GM19455 (cell line): ENCODE results near the gene TFF3.

ENCODE experiments used
- ATAC-seq: cut with Tn5 transposase; IDR thresholded peaks from one replicate; pipeline ENCODE4 v1.9.1; 2021; ENCODE audit not compliant: unreplicated experiment

Gene TFF3

DNA sequence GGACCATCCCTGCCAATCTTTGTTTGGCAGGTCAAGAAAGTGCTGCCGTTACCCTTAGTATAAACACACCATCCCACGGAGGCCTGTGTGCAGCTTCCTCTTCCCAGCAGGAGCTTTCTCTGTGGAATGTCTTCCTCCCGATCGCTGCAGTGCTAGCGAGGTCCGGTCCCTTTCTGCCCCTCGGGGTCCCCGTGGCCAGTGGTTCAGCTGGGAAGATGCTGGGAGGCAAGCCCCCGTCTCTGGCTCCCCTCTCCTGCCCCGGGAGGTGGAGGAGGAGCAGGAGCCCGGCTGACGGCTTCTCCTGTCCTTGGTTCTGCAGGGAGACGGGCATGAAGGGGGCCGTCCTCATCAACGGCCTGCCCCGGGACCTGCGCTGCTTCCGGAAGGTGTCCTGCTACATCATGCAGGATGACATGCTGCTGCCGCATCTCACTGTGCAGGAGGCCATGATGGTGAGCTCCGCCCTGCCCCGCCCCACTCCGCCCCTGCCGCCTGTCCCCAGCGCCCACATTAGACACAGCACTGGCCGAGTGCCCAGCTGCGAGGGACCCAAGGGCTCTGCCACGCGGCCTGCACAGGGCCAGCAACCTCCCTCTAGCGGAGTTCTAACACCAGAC lies 42.1 kb downstream of the TFF3 start:
- no peak for ATAC-seq

DNA sequence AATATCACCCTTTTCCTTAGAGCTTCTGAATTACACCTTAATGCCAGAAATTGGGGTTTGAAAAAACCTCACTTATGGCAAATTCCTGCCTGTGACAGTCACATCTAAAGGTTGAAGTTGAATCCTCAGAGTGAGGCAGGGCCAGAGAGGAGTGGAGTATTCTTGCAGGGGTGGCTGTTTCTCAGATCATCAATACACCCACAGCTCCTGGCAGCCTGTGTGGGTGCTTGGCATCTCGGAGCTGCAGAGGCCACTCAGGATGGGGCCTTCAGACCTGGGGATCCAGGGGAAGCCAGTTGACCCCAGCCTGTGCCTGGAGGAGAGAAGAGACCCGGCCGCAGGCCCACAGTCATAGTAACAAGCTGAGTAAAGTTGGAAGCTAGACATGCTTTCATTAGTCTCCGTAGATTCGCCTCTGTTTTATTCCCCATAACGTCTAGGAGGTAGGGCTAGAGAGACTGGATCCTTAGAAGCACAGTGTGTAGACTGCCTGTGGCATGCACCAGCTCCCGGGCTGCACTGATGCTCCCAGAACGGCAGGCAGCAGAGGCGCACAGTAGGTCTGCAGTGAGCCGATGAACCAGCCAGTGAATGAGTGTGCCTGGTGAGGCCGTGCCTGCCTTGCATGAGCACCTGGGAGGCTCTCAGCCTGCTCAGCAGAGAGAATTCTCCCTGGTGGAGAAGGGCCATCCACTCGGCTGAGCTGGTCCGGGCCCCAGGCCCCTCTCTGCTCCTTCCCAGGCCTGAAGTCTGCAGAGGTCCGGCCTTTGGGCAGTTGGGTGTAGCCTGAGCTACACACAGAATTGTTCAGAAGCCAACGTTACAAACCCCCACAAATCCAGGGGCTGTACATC lies 42.9 kb downstream of the TFF3 start:
- ATAC-seq, result no peak

DNA sequence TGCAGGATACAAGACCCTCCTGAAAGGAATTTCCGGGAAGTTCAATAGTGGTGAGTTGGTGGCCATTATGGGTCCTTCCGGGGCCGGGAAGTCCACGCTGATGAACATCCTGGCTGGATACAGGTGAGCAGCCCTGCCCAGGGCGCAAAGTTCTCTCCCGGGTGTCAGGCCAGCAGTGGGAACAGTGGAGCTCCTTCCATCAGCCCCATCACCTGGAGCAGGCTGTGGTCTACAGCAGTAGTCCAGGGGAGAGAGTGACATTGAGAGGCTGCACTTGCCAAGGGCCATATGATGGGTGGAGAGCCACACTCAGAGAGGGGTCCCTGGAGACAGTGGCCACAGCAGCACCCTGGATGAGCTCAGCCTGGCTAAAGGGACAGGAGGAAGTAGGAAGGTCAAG lies 44.1 kb downstream of the TFF3 start:
- ATAC-seq, result no peak

DNA sequence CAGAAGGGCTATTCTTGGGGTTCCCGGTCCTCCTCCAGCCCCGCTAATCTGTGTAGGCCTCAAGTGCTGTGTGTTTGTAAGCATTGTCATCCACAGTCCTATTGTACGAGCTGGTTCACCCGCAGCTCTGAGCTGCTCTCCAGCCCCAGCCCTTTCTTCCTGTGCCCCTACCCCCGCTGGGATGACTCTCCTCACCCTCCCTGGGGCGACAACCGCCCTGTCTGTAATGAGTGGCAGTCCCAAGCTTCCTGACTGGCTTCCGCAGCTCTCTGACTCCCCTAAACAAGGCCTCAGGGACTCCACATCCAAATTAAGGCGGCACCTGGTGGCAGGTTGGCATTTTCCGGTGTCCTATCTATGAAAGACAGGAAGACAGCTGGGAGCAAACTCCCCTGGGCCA lies 45.8 kb downstream of the TFF3 start:
- no peak for ATAC-seq

DNA sequence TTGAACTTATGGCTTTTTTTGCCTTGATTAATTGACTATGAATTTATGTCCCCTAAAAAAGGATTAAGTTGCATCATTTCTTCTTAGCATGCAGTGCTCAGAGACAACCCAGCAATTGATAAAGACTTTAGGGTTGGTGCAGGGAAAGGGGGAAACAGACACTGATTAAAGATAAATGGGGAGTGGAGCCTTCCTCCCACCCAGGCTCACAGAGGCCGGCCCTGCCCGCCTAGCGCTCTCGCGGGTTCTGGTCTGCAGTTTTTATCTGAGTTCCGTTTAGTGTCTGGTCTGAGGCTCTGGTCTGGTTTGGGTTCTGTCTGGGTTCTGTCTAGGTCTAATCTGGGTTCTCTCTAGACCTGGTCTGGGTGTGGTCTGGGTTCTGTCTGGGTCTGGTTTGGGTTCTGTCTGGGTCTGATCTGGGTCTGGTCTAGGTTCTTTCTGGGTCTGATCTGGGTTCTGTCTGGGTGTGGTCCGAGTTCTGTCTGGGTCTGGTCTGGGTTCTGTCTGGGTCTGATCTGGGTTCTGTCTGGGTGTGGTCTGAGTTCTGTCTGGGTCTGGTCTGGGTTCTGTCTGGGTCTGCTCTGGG lies 48.1 kb downstream of the TFF3 start:
- no peak for ATAC-seq

DNA sequence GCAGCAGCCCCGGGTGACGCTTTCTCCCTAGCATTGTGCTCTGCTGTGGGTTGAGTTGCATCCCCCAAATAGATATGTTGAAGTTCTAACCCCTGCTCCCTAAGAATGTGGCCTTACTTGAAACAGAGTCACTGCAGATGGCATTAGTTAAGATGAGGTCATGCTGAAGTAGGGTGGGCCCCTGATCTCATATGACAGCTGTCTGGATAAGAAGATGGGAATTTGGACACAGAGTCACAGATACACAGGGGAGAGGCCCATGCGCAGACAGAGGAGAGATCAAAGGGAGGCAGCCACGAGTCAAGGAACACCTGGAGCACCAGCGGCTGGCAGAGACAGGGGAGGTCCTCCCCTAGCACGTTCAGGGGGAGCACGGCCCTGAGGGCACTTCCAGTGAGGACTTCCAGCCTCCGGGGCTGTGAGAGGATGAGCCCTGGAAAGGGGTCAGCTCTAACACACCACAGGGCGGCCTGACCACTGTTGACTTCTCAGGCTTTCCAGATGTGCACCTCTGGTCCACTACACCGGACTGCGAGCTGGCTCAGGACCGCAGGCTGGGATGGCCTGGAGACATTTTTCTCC lies 49.9 kb downstream of the TFF3 start:
- no peak for ATAC-seq

DNA sequence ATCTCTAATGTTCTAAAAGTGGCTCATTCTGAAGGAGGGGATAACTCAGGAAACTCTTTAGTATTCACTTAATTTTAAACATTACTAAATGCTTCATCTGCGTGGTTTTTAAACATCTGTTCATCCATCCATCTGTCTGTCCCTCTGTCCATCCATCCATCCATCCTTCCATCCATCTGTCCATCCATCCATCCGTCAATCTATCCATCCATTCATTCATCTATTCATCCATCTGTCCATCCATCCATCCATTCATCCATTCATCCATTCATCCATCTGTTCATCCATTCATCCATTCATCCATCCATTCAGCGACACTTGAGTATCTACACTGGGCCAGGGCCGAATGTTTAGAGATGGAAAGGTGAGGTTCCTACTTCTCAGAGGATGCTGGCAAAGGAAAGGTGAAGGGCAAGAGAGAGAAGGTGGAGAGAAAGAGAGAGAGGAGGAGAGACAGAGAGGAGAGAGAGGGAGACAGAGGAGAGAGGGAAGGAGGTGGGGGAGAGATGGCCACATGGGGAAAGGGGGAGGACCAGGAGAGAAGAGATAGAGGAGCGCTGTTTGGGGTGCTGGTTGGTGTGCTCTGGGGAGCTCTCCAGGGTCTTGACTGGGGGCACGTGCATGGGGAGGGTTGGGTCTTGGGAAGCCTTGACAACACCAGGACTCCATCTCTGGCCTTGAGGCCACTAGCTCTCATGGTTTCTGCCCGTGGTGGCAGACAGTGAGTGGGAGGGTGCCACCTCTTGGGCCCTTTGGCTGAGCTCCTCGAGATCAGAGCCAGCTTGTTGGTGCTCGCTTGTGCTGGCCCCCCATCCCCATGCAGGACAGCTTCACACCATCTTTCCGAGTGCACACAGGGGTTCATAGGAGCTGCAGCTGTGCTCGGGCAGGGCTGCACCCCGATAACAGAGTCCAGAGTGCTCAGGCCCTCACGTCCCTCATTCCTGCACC lies 50.7 kb downstream of the TFF3 start:
- ATAC-seq, result no peak

DNA sequence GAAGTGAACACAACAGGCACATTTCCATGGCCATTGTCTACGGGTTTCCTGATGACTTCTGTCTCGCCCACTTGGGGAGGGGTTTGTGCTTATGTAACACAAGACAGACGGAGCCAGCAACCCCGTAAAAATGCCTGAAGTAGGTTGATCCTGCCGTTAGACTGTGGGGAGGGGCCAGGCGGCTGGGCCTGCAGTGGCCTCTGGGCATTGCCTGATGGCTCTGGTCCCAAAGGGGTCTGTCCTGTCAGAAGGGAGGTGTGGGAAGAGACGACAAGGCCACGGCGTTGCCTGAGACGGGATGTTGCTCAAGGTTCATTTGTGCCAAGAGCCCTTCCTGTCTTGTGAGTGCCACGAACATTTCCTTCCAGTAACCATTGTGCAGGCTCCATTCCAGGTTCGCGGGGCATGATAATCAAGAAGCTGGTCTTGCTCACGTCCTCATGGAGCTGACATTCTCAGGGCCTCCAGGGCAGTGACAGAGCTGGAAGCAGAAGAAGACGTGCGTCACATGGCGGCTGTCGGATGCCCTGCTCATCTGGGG lies 51.5 kb downstream of the TFF3 start:
- ATAC-seq, result no peak

DNA sequence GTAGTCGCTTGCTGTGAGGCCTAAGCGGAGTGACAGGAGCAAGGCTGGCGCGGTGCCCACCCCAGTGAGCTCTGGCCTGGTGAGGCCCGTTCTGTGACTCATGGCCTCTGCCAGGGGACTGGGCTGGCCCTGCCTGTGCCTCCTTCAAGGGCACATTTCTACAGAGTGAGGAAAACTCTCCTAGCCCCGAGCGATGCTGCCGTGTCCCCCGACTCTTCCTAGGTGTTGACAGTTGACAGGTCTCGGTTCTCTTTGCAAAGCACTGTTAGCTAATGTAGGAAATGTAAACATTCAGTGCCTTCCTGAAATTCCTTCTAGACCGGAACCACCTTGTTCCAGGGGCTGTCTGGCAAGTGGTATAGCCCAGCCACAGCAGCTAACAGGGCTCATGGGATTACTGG lies 52.4 kb downstream of the TFF3 start:
- ATAC-seq, result no peak

DNA sequence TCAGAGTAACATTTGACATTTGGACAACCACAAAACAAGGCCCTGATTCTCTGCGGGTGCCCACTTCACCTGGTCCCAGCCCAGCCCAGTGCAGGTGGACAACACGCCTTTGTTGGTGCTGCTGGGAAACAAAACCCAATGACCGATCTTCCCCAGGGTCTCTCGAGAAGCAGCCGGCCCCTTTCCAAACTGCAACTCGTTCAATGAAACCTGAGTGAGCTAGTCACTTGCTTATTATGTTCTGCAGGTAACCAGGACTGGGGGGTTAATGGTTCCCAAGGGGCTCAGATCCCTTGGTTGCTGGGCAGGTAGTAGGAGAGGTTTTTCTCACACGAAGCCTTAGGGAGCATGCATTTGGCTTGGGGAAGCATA lies 53.4 kb downstream of the TFF3 start:
- ATAC-seq, result no peak
